Osteoblast (primary cell): ENCODE data around the gene RALGDS. TPM values are rescaled to one million over a fixed set of nuclear protein-coding genes. Genes with fewer than 3 reads are reported as not detected.

Source experiments
- DNase-seq: peaks from one replicate; pipeline ENCODE4 v3.0.0; 2011; ENCODE audit warnings: low spot score, mixed read lengths; ENCODE audit not compliant: insufficient read length; ENCODE audit errors: missing footprints
- H2AFZ ChIP-seq: 2 replicates; pipeline ENCODE4 v1.6.0; 2011; ENCODE audit warnings: mild to moderate bottlenecking, low read length
- H3K27ac ChIP-seq: 2 replicates; pipeline ENCODE4 v1.5.1; 2011; ENCODE audit warnings: mild to moderate bottlenecking, low read depth, low read length, moderate library complexity
- H3K27me3 ChIP-seq: 2 replicates; pipeline ENCODE4 v1.6.0; 2012; ENCODE audit warnings: mild to moderate bottlenecking, control low read depth, inconsistent platforms, low read length, moderate library complexity; ENCODE audit not compliant: insufficient read depth
- H3K36me3 ChIP-seq: 2 replicates; pipeline ENCODE4 v1.5.1; 2011; ENCODE audit warnings: mild to moderate bottlenecking, low read length, control low read depth, moderate library complexity; ENCODE audit not compliant: insufficient read depth
- H3K4me1 ChIP-seq: 2 replicates; pipeline ENCODE4 v1.5.1; 2011; ENCODE audit warnings: mild to moderate bottlenecking, low read length, control low read depth, moderate library complexity; ENCODE audit not compliant: insufficient read depth
- H3K4me2 ChIP-seq: 2 replicates; pipeline ENCODE4 v1.6.0; 2011; ENCODE audit warnings: mild to moderate bottlenecking, low read length; ENCODE audit not compliant: insufficient read depth
- H3K4me3 ChIP-seq: fragments of 200-600 bp; sonication (generic); 3 replicates; pipeline ENCODE4 v1.5.1; 2012; ENCODE audit warnings: mild to moderate bottlenecking, low read length, inconsistent platforms; ENCODE audit not compliant: insufficient read depth
- H3K79me2 ChIP-seq: 2 replicates; pipeline ENCODE4 v1.6.0; 2012; ENCODE audit warnings: mild to moderate bottlenecking, low read length, control low read depth, inconsistent platforms; ENCODE audit not compliant: insufficient read depth
- H3K9me3 ChIP-seq: 2 replicates; pipeline ENCODE4 v1.5.1; 2011; ENCODE audit warnings: low read depth, low read length, control low read depth
- H4K20me1 ChIP-seq: 2 replicates; pipeline ENCODE4 v1.6.0; 2012; ENCODE audit warnings: mild to moderate bottlenecking, low read length, control low read depth; ENCODE audit not compliant: insufficient read depth
- total RNA-seq: library from RNA; depleted of rRNA; stranded (reverse); fragments of >200 nt; gene quantifications from 2 replicates; pipeline ENCODE4 v1.2.3, GENCODE V29; 2012
- TF ChIP-seq, protein P1 (sequence below): IDR thresholded peaks from 2 replicates; pipeline ENCODE4 v1.5.1; 2011; ENCODE audit warnings: mild to moderate bottlenecking, low read depth, low read length, moderate library complexity; ENCODE audit errors: extremely low read depth

RALGDS gene
- total RNA-seq, 1 donor, result 11.2 TPM

DNA sequence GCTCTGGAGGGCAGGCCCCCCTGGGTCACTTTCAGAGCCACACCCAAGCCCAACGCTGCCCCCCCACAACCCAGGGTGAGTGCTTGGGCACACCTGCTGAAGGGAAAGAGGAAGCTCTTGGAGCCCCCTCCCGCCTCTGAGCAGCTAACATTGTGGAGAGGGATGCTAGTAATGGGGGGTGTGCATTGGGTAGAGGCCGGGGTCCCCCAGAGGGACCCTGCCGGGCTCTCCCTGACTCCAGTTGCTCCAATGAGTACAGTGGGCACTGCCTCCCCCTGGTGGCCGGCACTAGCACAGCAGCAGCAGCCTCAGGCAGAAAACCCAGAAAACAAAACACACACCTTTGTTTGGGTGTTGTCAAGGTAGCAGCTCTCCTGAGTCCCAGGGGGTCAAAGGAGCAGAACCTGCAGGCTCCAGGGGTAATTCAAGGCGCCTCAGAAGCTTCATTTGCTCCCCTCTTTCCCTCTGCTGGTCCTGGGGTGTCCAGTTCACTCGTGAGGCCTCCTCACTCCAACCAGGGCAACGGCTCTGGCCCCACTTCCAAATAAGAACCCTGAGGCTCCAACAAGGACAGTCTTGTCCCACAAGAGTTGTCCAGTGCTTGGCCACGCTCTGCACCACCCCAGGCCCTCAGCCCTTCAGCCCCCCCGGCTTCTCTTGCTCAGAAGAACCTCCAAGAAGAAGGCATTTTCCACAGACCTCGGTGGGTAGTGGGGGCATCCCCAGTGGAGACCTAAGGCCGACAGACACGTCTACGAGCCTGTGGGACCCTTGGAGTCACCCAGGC lies 26.6 kb upstream of the RALGDS start:
- H3K4me1 ChIP-seq, result peaks cover 20% of the 10 kb centered on the region
- TF ChIP-seq, protein P1, sequence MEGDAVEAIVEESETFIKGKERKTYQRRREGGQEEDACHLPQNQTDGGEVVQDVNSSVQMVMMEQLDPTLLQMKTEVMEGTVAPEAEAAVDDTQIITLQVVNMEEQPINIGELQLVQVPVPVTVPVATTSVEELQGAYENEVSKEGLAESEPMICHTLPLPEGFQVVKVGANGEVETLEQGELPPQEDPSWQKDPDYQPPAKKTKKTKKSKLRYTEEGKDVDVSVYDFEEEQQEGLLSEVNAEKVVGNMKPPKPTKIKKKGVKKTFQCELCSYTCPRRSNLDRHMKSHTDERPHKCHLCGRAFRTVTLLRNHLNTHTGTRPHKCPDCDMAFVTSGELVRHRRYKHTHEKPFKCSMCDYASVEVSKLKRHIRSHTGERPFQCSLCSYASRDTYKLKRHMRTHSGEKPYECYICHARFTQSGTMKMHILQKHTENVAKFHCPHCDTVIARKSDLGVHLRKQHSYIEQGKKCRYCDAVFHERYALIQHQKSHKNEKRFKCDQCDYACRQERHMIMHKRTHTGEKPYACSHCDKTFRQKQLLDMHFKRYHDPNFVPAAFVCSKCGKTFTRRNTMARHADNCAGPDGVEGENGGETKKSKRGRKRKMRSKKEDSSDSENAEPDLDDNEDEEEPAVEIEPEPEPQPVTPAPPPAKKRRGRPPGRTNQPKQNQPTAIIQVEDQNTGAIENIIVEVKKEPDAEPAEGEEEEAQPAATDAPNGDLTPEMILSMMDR, result peak; percentile 94
- H3K27ac ChIP-seq, result no peak overlapping the region
- H3K79me2 ChIP-seq, result peaks cover 14% of the 10 kb centered on the region
- peak overlapping the region; percentile 87 for H3K4me2 ChIP-seq
- H3K9me3 ChIP-seq, result no peaks in the 10 kb centered on the region
- no peak overlapping the region for H2AFZ ChIP-seq
- H3K36me3 ChIP-seq, result no peaks in the 10 kb centered on the region
- peak overlapping the region; percentile 77 for H3K4me3 ChIP-seq
- peaks cover 38% of the 10 kb centered on the region for H4K20me1 ChIP-seq
- H3K27me3 ChIP-seq, result no peaks in the 10 kb centered on the region
- peak; percentile 98 for DNase-seq

DNA sequence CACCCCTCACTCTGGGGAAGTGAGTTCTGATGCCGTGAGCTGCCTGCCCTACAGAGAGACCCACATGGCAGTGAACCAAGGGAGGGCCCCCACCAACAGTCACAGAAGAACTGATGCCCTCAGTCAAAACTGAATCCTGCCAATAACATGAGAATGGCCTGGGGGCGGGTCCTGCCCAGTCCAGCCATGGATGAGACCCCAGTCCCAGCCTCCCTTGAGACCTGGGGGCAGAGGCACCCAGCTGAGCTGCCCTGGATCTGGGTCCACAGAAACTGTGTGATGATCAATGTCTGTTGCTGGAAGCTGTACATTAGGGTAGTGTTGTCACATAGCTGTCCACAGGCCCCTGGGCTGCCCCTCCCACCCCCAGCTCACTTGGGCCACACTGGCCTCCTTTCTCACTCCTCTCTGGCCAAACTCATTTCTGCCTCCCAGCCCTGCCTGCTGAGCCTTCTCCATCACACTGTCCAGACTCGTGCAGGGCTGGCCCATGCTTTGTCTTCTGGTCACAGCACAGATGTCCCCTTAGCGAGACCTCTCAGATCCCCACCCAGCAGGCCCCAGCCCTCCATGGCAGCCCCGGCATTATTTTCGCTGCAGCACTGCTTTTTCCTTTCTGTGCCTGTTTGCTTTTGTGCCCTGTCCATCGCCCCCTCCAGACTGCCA lies 25.8 kb upstream of the RALGDS start:
- peaks cover 16% of the 10 kb centered on the region for H3K79me2 ChIP-seq
- H3K36me3 ChIP-seq, result no peaks in the 10 kb centered on the region
- peaks cover 20% of the 10 kb centered on the region for H3K4me1 ChIP-seq
- H3K4me3 ChIP-seq, result no peak overlapping the region
- H2AFZ ChIP-seq, result no peak overlapping the region
- no peak overlapping the region for H3K27ac ChIP-seq
- TF ChIP-seq, protein P1, result no peak
- no peaks in the 10 kb centered on the region for H3K9me3 ChIP-seq
- no peaks in the 10 kb centered on the region for H3K27me3 ChIP-seq
- peak; percentile 74 for DNase-seq
- no peak overlapping the region for H3K4me2 ChIP-seq
- H4K20me1 ChIP-seq, result peaks cover 45% of the 10 kb centered on the region

DNA sequence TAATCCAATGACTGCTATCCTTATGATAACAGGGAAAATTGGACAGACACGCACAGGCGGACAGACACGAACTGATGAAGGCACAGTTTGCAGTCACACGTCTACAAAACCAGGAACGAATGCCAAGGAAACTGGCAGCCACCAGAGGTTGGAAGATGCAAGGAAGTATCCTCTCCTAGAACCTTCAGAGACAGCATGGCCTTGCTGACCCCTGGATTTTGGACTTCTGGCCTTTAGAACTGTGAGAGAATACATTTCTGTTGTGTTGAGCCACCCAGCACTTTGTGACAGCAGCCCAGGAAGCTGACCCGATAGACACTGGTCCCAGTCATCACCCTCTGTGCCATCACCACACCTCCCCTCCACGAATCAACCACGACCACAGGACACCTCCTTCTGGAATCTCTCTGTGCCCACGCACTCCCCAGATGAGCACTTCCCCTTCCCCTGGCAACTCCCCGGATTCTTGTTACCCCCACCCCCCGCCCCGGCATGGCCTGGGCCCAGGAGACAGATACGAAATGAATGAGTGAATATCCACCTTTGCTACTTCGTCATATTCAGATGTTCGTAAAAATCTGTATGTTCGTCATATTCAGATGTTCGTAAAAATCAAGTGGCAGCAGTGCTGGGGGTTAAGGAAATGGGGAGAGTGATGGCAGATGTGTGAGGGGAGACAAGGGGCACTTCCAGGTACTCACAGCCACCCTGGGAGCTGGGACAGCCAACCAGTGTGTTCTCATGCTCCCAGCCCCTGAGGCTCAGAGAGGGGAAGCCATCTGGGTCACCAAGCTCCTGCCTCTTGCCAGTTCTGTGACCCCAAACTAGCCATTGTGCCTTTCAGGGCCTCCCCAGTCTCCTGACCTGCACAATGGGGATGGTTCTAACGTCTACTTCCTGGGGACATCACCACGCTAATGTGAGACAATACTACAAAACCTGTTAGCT lies 24.1 kb upstream of the RALGDS start:
- H2AFZ ChIP-seq, result peak overlapping the region; percentile 1
- H3K27ac ChIP-seq, result no peak overlapping the region
- H3K36me3 ChIP-seq, result no peaks in the 10 kb centered on the region
- H3K9me3 ChIP-seq, result no peaks in the 10 kb centered on the region
- H3K4me2 ChIP-seq, result peak overlapping the region; percentile 84
- H3K79me2 ChIP-seq, result peaks cover 21% of the 10 kb centered on the region
- TF ChIP-seq, protein P1, result no peak
- peak overlapping the region; percentile 74 for H3K4me3 ChIP-seq
- H3K4me1 ChIP-seq, result peaks cover 20% of the 10 kb centered on the region
- peak; percentile 85 for DNase-seq
- peaks cover 58% of the 10 kb centered on the region for H4K20me1 ChIP-seq
- no peaks in the 10 kb centered on the region for H3K27me3 ChIP-seq
